Activated CD4-positive, alpha-beta T cell treated with anti-CD3 and anti-CD28 coated beads, Interleukin-10, Interleukin-2, amounts not matched to agents 100 ng/mL and 50 ng/mL, durations not matched to agents 16 hours and 8 hours (primary cell): ENCODE results near the gene SLC6A6.
"Not testable (repeated sequence)": the region's sequence is repeated elsewhere in the genome, so short reads cannot be mapped to it uniquely, and the experiment has no call there.

Source experiments
- DNase-seq: peaks from one replicate; pipeline ENCODE4 v3.0.0-alpha.2; 2020

The SLC6A6 gene

DNA sequence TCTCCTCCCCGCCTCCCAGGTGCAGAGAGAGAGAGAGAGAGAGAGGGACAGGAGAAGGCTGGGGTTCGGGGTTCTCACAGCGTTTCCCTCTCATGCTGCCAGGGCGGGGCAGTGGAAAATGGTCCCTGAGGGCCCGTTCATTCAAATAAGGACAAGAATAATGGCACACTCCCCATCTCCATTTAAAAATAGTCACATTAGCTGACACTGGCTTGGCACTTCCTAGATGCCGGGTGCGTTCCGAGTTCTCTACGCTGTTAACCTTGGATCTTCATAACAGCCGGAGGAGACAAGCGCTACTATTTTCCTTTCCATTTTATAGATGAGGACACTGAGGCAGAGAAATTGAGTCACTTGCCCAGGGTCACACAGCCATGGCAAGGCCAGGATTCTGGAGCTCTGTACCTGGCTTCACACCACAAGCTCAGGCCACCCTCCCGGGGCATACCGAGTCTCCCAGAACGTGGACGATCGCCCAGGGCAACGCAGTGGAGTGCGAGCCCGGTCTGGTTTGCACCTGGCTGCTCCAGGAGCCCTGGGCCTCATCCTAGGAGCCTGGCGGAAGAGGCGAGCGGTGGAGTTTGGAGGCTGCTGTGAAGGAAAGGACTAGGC is 608 bp upstream of the SLC6A6 start:
- no peak for DNase-seq

DNA sequence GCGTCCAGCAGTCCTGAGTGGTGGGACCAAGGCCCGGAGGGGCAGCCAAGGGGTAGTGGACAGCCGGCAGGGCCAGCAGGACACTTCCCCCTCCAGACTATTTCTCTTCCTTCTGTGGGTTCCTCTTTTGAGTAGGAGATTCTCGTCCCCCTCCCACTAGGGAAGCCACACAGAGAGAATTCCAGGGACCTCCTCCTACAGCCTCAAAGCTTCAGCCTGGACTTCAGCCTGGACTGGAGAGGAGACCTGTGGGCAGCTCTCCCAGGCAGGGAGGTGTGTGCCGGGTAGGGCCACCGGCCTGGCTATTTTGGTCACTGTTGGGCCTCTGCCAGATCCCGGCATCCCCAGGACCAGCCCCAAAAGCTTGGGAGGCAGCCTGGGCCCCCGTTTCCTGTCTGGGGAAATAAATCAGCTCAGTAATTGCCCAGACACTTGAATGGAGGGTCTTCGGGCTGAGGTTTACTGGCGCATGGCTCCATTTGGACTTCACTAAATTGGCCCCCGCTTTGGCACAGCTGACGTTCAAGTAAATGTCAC is 1.3 kb downstream of the SLC6A6 start:
- DNase-seq = no peak

GRCh38 chr3:14404186-14404585 is 1.8 kb downstream of the SLC6A6 start:
- no peak for DNase-seq

DNA sequence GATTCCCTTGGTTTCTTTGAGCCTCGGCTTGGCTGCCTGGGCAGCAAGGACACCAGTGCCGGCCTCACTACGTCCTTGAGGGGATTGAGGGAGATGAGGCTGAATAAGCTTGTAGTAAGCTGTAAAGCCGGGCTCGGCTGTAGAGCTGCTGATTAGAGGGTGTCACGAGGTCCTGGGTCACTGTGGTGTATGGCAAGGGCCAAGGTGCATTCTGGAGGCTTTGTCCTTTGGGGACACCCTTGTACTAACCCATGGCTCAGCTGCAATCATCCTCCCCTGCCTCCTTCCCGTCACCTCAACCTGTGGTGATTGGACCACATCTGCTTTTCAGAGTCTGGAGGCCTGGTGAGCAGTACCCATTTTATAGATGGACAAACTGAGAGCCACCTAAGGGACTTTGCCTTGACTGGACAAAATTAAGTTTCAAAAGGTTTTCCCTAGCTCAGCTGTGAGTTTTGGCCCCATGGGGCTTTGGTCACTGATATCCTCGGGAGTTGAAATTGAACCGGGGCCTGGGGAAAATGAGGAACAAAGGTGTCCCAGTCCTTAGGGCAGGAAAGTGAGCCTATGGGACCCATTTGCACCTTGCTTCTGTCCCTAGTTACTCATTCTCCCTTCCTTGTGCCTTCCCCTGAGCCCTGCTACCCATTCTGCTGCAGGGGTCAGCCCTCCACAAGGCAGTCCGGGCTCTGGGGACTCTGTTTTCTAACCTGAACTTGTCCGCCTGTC is 2.4 kb downstream of the SLC6A6 start:
- DNase-seq = no peak

- DNase-seq = no peak
Measured at GRCh38 chr3:14405360-14406238, 3.2 kb downstream of the SLC6A6 start.

DNA sequence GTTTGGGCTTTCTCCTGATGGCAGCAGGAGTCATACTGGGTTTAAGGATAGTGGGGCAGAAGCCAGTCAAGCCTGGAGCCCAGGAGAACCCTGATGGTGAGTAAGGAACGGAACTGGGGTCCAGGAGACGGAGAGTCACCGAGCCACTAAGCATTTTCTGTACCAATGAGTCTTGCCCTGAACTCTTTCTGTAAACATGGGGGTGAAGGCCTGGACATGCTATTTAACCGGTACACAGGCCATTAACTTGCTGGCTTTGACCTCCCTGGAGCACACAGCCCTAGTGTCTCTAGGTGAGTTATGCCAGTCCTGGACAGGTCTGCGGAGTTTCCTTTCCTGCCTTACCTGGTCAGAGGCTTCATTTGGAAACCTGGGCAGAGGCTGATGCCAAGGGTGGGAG is 3.9 kb downstream of the SLC6A6 start:
- DNase-seq = no peak

GRCh38 chr3:14406766-14407165 is 4.4 kb downstream of the SLC6A6 start:
- no peak for DNase-seq

DNA sequence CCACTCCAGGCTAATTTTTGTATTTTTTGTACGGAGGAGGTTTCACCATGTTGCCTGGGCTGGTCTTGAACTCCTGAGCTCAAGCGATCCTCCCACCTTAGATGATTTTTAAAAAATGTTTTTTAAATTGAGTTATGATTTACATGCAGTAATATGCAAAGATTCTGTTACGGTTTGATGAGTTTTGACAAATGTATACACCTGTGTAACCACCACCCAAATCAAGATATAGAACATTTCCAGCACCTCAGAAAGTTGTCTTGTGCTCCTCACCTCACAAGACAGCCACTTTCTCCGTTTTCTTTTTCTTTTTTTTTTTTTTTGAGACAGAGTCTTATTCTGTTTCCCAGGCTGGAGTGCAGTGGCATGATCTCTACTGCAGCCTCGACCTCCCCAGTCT is 4.8 kb downstream of the SLC6A6 start:
- DNase-seq = no peak

- DNase-seq = not testable (repeated sequence)
Measured at GRCh38 chr3:14409779-14410063, 7.3 kb downstream of the SLC6A6 start.

DNA sequence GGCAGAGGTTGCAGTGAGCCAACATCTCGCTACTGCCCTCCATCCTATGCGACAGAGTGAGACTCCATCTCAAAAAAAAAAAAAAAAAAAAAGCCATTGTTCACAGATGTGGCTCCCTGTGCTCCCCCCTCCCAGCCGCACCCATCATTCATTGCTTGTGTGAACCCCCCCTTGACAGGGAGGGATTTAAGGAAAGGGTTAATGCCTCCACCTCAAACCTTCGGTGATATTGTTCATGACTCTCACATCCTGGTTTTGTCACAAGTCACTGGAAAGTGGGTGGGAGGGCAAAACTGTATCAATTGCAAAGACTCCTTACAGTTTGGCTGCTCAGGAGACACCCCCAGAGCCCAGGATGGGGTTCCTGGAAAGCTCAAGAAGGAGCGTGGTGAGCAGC is 7.7 kb downstream of the SLC6A6 start:
- DNase-seq = no peak

DNA sequence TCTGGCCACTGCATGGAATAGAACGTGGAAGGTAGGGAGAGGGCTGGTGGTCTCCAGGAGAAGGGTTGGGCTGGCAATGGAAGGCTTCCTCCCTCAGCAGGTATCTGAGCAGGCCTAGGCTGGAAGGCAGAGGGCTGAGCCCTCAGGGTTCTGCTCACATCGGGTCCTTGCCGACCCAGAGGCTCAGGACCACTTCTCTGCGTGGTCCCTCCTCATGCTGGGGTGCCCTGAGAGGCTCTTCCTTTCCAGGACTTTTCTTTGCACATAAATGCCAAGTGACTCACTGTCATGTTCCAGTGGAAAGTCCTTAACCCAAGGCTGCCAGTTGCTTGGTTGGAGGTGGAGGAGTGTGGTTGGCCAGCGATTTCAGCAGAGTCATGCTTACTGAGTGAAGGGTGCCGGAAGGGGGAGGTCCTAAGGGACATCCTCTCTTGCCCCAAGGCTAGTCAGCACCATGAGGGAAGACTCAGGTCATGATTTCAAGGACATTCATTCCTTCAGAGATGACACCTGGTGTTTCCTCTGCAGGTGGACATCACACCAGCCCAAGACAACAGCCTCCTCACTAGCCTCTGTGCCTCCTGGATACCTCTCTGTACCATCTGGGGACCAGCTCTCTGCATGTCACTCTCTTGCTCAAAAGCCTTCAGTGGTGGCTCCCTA is 8.2 kb downstream of the SLC6A6 start:
- peak; percentile 84 for DNase-seq

- no peak for DNase-seq
Measured at GRCh38 chr3:14411166-14411526, 8.7 kb downstream of the SLC6A6 start.

- DNase-seq = no peak
Measured at GRCh38 chr3:14411988-14412387, 9.6 kb downstream of the SLC6A6 start.

DNA sequence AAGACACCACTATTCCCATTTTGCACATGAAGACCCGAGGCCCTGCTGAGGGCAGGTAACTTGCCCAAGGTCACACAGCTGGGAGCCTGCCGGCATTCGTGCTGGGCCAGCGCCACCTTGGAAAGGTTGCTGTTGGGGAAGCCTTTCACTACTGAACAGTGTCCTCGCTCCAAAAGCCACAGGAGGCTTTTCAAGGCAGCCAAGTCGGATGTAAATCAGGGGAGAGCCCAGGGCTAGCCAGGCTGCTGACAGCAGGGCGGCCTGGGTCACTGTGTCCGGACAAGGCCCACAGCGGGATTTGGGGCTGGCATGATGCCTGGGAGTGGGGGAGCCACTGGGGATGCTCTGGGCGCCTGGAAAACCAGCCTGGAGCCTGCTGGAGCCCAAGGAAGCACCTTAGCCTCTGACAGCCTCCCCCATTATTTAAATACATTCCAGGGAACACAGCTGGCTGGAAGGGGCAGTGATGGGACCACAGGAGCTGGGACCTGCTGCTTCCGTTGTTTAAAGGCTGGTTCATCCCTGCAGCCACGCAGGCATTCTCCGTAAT is 10.5 kb downstream of the SLC6A6 start:
- DNase-seq = no peak

- no peak for DNase-seq
Measured at GRCh38 chr3:14413381-14414071, 11.1 kb downstream of the SLC6A6 start.

DNA sequence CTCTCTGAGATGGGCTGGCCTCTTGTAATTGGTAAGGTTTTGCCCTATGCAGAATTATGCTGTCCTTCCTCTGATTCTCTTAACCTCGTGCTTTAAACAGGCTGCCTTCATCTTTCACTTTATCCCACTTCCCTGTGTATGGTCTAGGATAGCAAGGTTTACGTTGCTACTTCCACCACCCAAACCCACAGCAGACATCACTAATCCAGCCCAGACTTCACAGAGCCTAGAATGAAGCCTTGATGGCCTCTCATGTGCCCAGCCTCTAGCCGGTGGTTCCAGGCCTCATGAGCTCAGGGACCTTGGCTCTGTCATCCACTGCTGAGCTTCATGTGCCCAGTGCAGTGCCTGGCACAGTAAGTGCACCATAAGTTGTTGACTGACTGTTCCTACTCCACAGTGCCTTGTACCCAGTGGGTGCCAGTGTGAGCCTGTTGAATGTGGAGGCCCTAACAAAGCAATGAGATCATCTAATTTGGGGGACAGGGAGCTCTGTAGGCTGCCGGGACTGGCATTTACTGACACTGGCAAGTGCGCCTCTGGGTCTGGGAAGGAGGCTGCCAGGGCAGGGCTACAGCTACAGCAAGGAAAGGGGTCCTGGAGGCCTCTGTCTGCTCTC is 12.5 kb downstream of the SLC6A6 start:
- no peak for DNase-seq

DNA sequence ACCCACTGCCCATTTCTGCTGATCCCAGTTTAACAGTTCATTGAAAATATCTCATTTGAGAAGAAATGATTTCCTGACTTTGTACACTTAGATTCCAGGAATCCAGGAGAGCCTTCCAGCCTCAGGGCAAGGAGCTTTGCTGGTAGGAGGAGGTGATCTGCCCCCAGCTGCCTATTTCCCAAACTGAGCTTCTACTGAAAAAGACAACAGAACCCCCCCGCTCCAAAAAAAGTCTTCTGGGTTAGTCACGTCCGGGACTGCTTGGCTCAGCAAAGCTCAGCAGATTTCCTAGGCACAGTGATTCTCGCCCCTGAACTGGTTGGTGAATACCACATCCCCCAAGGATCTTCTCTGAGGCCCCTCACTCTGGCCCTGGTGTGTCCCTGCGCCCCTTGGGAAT is 13.1 kb downstream of the SLC6A6 start:
- no peak for DNase-seq

- DNase-seq = no peak
Measured at GRCh38 chr3:14416453-14416852, 14.0 kb downstream of the SLC6A6 start.

DNA sequence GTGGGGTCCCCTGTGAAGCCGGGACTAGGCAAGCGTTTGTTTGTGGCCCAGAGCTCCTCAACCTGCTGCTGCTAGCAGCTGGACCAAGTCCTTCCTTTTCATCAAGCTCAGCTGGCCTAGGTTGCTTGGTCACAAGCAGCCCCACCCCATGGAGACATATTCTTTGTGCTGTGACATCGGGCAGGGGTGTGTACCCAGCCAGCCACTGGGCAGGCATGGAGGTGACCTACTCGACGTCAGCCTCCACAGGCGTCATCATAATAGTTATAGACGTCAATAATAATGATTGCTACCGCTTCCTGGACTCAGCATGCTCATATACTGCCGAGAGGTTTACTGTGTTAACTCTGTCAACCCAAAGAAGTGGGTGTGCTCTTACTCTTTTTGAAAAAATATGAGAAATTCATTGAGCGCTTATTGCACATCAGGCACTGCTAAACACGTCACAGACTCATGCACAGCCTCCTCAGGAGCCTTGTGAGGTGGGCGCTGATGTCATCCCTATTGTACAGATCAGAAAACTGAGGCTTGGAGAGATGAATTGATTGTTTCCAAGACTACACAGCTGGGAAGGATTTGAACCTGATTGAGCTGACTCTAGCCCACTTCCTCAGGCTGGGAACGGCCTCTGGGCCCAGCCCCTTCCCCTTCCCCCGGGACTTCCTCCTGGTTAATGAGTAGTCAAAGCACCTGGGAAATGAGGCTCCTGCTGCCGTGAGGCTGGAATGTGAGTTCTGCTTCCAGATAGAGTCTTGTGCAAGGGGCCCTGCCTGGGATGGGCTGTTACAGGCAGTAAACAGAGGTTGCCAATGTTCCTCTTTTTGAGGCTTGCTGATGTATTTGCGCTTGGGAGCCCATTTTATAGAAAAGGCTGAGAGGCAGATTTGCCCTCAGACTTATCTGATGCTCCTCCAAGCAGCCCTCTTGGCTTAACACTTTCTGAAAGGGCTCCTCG is 16.2 kb downstream of the SLC6A6 start:
- DNase-seq = no peak
